Thyroid gland (tissue), 4 donors: ENCODE results near the gene SPACA6. TPM values are rescaled to one million over a fixed set of nuclear protein-coding genes. Genes with fewer than 3 reads are reported as not detected.

Source experiments
- DNase-seq, 2 donors: peaks; one replicate each; pipeline ENCODE4 v3.0.0-alpha.2; 2019
- H3K27ac ChIP-seq, 3 donors: fragments of 200-600 bp; sonication (generic); 1 replicate in 2 of 3; 2 replicates in 1 of 3; pipeline ENCODE4 v1.5.1; 2016 to 2019; ENCODE audit warnings: mild to moderate bottlenecking in 1 of 3, moderate library complexity in 1 of 3
- H3K27me3 ChIP-seq: fragments of 200-600 bp; sonication (generic); one replicate; pipeline ENCODE4 v1.5.1; 2019
- H3K36me3 ChIP-seq, 2 donors: fragments of 200-600 bp; sonication (generic); one replicate each; pipeline ENCODE4 v1.5.1; 2016 to 2019
- H3K4me1 ChIP-seq, 2 donors: fragments of 200-600 bp; sonication (generic); one replicate each; pipeline ENCODE4 v1.5.1; 2017 to 2019
- H3K4me3 ChIP-seq, 3 donors: fragments of 200-600 bp; sonication (generic); replicated peaks in 1 of 3; 1 replicate in 2 of 3; 2 replicates in 1 of 3; pipeline ENCODE4 v1.5.1; 2016; ENCODE audit warnings: mild to moderate bottlenecking in 1 of 3
- H3K9me3 ChIP-seq: fragments of 200-600 bp; sonication (generic); one replicate; pipeline ENCODE4 v1.5.1; 2017
- CTCF ChIP-seq, 6 experiments: fragments of 200-600 bp in 3 of 6; fragments of 450-650 bp in 3 of 6; sonication (generic) in 3 of 6; IDR thresholded peaks; one replicate each; pipeline ENCODE4 v1.5.1; 2016 to 2019; ENCODE audit warnings: antibody characterized with exemption in 6 of 6, mild to moderate bottlenecking in 2 of 6, inconsistent platforms in 1 of 6, moderate library complexity in 1 of 6
- POLR2A ChIP-seq, 2 donors: fragments of 450-650 bp; IDR thresholded peaks; one replicate each; pipeline ENCODE4 v1.6.1; 2017; ENCODE audit warnings: antibody characterized with exemption in 2 of 2, mild to moderate bottlenecking in 2 of 2, moderate library complexity in 1 of 2
- WGBS, 2 donors: methylation state at CpG; one replicate each; pipeline ENCODE4 v1.1.5; 2017; 5-methylcytosine and 5-hydroxymethylcytosine counted together
- intact Hi-C: fragments of 100-400 bp; cut with DNase I; formaldehyde crosslinking; loops from one replicate; pipeline ENCODE4 v1.15.1; 2023
- total RNA-seq, 4 donors: library from RNA; depleted of rRNA; stranded (reverse); fragments of >200 nt; gene quantifications; one replicate each; pipeline ENCODE4 v1.2.3, GENCODE V29; 2016

SPACA6 gene
- total RNA-seq, 4 donors from 2014 or later, result 11.9 to 26.2 (median 20.4) TPM

GRCh38 chr19:51709575-51709974, 16.4 kb downstream of the SPACA6 start:
- no peaks in the 10 kb centered on the region for H3K27me3 ChIP-seq
- H3K4me1 ChIP-seq, result peaks cover 0 to 8% of the 10 kb centered on the region in 2 donors
- TF ChIP-seq CTCF (IDR thresholded peaks at IDR 0.05) (no peak), POLR2A (IDR thresholded peaks at IDR 0.05) (no peak)
- DNase-seq, result no peak
- intact Hi-C loops, result no loop called here
- H3K36me3 ChIP-seq, result no peaks in the 10 kb centered on the region
- WGBS, 2 donors, result 76 to 78% methylated on average over 6 of the region's 6 CpGs
- no peak overlapping the region for H3K27ac ChIP-seq
- H3K4me3 ChIP-seq, result no peak overlapping the region
- H3K9me3 ChIP-seq, result no peaks in the 10 kb centered on the region

GRCh38 chr19:51710163-51710562, 17.0 kb downstream of the SPACA6 start:
- Histone ChIP-seq H3K27ac (no peak overlapping the region), H3K27me3 (no peaks in the 10 kb centered on the region), H3K4me3 (no peak overlapping the region), H3K36me3 (no peaks in the 10 kb centered on the region), H3K9me3 (no peaks in the 10 kb centered on the region), H3K4me1 (peaks cover 0 to 3% of the 10 kb centered on the region in 2 donors)
- 57 to 78% methylated on average over 2 of the region's 2 CpGs for WGBS, 2 donors
- intact Hi-C loops, result no loop called here
- DNase-seq, result no peak
- TF ChIP-seq POLR2A (IDR thresholded peaks at IDR 0.05) (no peak), CTCF (IDR thresholded peaks at IDR 0.05) (no peak)

- Histone ChIP-seq H3K27me3 (no peaks in the 10 kb centered on the region), H3K4me1 (no peaks in the 10 kb centered on the region), H3K36me3 (no peaks in the 10 kb centered on the region), H3K27ac (no peak overlapping the region), H3K9me3 (no peaks in the 10 kb centered on the region), H3K4me3 (no peak overlapping the region)
- intact Hi-C loops, result no loop called here
- WGBS, 2 donors, result 68 to 96% methylated on average over 1 of the region's 1 CpG
- no peak for DNase-seq
- TF ChIP-seq CTCF (IDR thresholded peaks at IDR 0.05) (no peak), POLR2A (IDR thresholded peaks at IDR 0.05) (no peak)
These were observed 18.6 kb downstream of the SPACA6 start for GRCh38 chr19:51711702-51712101.

GRCh38 chr19:51712461-51713081, 19.4 kb downstream of the SPACA6 start:
- Histone ChIP-seq H3K36me3 (no peaks in the 10 kb centered on the region), H3K27me3 (peaks cover 4% of the 10 kb centered on the region), H3K27ac (no peak overlapping the region), H3K9me3 (no peaks in the 10 kb centered on the region), H3K4me1 (no peaks in the 10 kb centered on the region), H3K4me3 (no peak overlapping the region)
- TF ChIP-seq POLR2A (IDR thresholded peaks at IDR 0.05) (no peak), CTCF (IDR thresholded peaks at IDR 0.05) (peak in 3 of 6 experiments; percentile 34 to 47 (median 39))
- WGBS, 2 donors, result 43 to 46% methylated on average over 9 of the region's 9 CpGs
- intact Hi-C loops, result no loop called here
- DNase-seq, result peak; percentile 20 to 37

- no peaks in the 10 kb centered on the region for H3K9me3 ChIP-seq
- peaks cover 4% of the 10 kb centered on the region for H3K27me3 ChIP-seq
- no peak overlapping the region for H3K4me3 ChIP-seq
- no peaks in the 10 kb centered on the region for H3K4me1 ChIP-seq
- H3K27ac ChIP-seq, result no peak overlapping the region
- no peak for DNase-seq
- TF ChIP-seq CTCF (IDR thresholded peaks at IDR 0.05), result no peak
- TF ChIP-seq POLR2A (IDR thresholded peaks at IDR 0.05), result no peak
- no peaks in the 10 kb centered on the region for H3K36me3 ChIP-seq
- WGBS, 2 donors, result 86 to 89% methylated on average over 50 to 57 of the region's 74 CpGs
- intact Hi-C loops, result no loop called here
These were observed 20.5 kb downstream of the SPACA6 start for GRCh38 chr19:51713319-51714285.
